ENCODE measurements around the gene CEP170.

The CEP170 gene

GRCh38 chr1:243254233-243254926 is 701 bp downstream of the CEP170 start (continued):
- TF ChIP-seq GLI4 (tag by site-specific recombination; IDR thresholded peaks at IDR 0.05): no peak; the same call in 1 of the 2 replicates
- TF ChIP-seq ZNF561 (tag by site-specific recombination; IDR thresholded peaks at IDR 0.05; ENCODE audit: borderline replicate concordance): no peak
- no peak for TF ChIP-seq SCRT1 (tag by site-specific recombination; IDR thresholded peaks at IDR 0.05; ENCODE audit: borderline replicate concordance)
- no peak for TF ChIP-seq ZNF548 (tag by site-specific recombination; IDR thresholded peaks at IDR 0.05)
- TF ChIP-seq ZNF174 (tag by site-specific recombination; IDR thresholded peaks at IDR 0.05): no peak
- peak; percentile 70; the same call in 1 of the 2 replicates for TF ChIP-seq YY1 (tag by site-specific recombination; IDR thresholded peaks at IDR 0.05)
- no peak for TF ChIP-seq HOXD13 (CRISPR knock-in tag; IDR thresholded peaks at IDR 0.05; ENCODE audit: borderline replicate concordance)
- no peak for TF ChIP-seq ZNF624 (tag by site-specific recombination; IDR thresholded peaks at IDR 0.05)
- TF ChIP-seq ZSCAN4 (tag by site-specific recombination; IDR thresholded peaks at IDR 0.05): peak; percentile 25; the same call in 1 of the 2 replicates
- TF ChIP-seq, protein P1, sequence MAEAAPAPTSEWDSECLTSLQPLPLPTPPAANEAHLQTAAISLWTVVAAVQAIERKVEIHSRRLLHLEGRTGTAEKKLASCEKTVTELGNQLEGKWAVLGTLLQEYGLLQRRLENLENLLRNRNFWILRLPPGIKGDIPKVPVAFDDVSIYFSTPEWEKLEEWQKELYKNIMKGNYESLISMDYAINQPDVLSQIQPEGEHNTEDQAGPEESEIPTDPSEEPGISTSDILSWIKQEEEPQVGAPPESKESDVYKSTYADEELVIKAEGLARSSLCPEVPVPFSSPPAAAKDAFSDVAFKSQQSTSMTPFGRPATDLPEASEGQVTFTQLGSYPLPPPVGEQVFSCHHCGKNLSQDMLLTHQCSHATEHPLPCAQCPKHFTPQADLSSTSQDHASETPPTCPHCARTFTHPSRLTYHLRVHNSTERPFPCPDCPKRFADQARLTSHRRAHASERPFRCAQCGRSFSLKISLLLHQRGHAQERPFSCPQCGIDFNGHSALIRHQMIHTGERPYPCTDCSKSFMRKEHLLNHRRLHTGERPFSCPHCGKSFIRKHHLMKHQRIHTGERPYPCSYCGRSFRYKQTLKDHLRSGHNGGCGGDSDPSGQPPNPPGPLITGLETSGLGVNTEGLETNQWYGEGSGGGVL (tag by site-specific recombination; IDR thresholded peaks at IDR 0.05): peak; percentile 79
- no peak for TF ChIP-seq ZNF701 (tag by site-specific recombination; IDR thresholded peaks at IDR 0.05)
- TF ChIP-seq ZNF121 (tag by site-specific recombination; IDR thresholded peaks at IDR 0.05): 0 out of 2 replicates have a peak, but pooled peaks have one; percentile 12
- TF ChIP-seq SETDB1 (IDR thresholded peaks at IDR 0.05; ENCODE audit: insufficient read length, low read length): no peak
- TF ChIP-seq, protein P2, sequence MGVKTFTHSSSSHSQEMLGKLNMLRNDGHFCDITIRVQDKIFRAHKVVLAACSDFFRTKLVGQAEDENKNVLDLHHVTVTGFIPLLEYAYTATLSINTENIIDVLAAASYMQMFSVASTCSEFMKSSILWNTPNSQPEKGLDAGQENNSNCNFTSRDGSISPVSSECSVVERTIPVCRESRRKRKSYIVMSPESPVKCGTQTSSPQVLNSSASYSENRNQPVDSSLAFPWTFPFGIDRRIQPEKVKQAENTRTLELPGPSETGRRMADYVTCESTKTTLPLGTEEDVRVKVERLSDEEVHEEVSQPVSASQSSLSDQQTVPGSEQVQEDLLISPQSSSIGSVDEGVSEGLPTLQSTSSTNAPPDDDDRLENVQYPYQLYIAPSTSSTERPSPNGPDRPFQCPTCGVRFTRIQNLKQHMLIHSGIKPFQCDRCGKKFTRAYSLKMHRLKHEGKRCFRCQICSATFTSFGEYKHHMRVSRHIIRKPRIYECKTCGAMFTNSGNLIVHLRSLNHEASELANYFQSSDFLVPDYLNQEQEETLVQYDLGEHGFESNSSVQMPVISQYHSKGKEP (tag by site-specific recombination; IDR thresholded peaks at IDR 0.05): no peak
- TF ChIP-seq ZNF488 (tag by site-specific recombination; IDR thresholded peaks at IDR 0.05): no peak
- TF ChIP-seq ZNF513 (tag by site-specific recombination; IDR thresholded peaks at IDR 0.05): no peak
- peak; percentile 21; the same call in 1 of the 2 replicates for TF ChIP-seq ZNF449 (tag by site-specific recombination; IDR thresholded peaks at IDR 0.05)
- TF ChIP-seq BCL11A (tag by site-specific recombination; IDR thresholded peaks at IDR 0.05; ENCODE audit: low read depth): no peak
- no peak for TF ChIP-seq ZNF830 (tag by site-specific recombination; IDR thresholded peaks at IDR 0.05; ENCODE audit: low read depth)
- TF ChIP-seq, protein P3, sequence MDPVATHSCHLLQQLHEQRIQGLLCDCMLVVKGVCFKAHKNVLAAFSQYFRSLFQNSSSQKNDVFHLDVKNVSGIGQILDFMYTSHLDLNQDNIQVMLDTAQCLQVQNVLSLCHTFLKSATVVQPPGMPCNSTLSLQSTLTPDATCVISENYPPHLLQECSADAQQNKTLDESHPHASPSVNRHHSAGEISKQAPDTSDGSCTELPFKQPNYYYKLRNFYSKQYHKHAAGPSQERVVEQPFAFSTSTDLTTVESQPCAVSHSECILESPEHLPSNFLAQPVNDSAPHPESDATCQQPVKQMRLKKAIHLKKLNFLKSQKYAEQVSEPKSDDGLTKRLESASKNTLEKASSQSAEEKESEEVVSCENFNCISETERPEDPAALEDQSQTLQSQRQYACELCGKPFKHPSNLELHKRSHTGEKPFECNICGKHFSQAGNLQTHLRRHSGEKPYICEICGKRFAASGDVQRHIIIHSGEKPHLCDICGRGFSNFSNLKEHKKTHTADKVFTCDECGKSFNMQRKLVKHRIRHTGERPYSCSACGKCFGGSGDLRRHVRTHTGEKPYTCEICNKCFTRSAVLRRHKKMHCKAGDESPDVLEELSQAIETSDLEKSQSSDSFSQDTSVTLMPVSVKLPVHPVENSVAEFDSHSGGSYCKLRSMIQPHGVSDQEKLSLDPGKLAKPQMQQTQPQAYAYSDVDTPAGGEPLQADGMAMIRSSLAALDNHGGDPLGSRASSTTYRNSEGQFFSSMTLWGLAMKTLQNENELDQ (tag by site-specific recombination; IDR thresholded peaks at IDR 0.05; ENCODE audit: low read depth): no peak
- peak; percentile 67 for TF ChIP-seq EGR2 (tag by site-specific recombination; IDR thresholded peaks at IDR 0.05; ENCODE audit: low read depth)
- TF ChIP-seq ZNF394 (tag by site-specific recombination; IDR thresholded peaks at IDR 0.05; ENCODE audit: borderline replicate concordance): 0 out of 2 replicates have a peak, but pooled peaks have one; percentile 12
- TF ChIP-seq TRIM28 (IDR thresholded peaks at IDR 0.05; ENCODE audit: borderline replicate concordance, low read length): no peak
- TF ChIP-seq ZNF707 (tag by site-specific recombination; IDR thresholded peaks at IDR 0.05): no peak
- TF ChIP-seq KLF16 (tag by site-specific recombination; IDR thresholded peaks at IDR 0.05): peak; percentile 77
- no peak for TF ChIP-seq ZNF169 (tag by site-specific recombination; IDR thresholded peaks at IDR 0.05)
